Adrenal gland (tissue), 12 donors: ENCODE data around the gene DISP1. TPM values are rescaled to one million over a fixed set of nuclear protein-coding genes. Genes with fewer than 3 reads are reported as not detected.
A peak's percentile ranks its signal among the peaks of the same experiment; 100 is the strongest.

Source experiments
- DNase-seq, 7 donors: peaks; one replicate each; pipeline ENCODE4 v3.0.0-alpha.2; 2019 to 2020
- H3K27ac ChIP-seq, 5 donors: fragments of 200-600 bp; sonication (generic) in 4 of 5; 1 replicate in 3 of 5; 2 replicates in 2 of 5; pipeline versions ENCODE4 v1.5.1 to v1.8.0; 2016 to 2020; ENCODE audit warnings: mild to moderate bottlenecking in 1 of 5
- H3K27me3 ChIP-seq: fragments of 200-600 bp; 2 replicates; pipeline ENCODE4 v1.8.0; 2021
- H3K36me3 ChIP-seq, 2 donors: fragments of 200-600 bp; replicated peaks in 1 of 2; 1 replicate in 1 of 2; 2 replicates in 1 of 2; pipeline versions ENCODE4 v1.5.1 to v1.8.0; 2018 to 2022
- H3K4me1 ChIP-seq, 2 donors: fragments of 200-600 bp; replicated peaks in 1 of 2; 1 replicate in 1 of 2; 2 replicates in 1 of 2; pipeline versions ENCODE4 v1.5.1 to v1.8.0; 2018 to 2021
- H3K4me3 ChIP-seq, 4 donors: fragments of 200-600 bp; sonication (generic) in 3 of 4; one replicate each; pipeline ENCODE4 v1.5.1; 2016 to 2018
- H3K9me3 ChIP-seq, 3 donors: fragments of 200-600 bp; sonication (generic) in 1 of 3; replicated peaks in 1 of 3; 1 replicate in 2 of 3; 2 replicates in 1 of 3; pipeline versions ENCODE4 v1.5.1 to v1.8.0; 2016 to 2021
- CTCF ChIP-seq, 6 experiments: fragments of 450-650 bp in 4 of 6; fragments of 200-600 bp in 2 of 6; sonication (generic) in 1 of 6; IDR thresholded peaks; 1 replicate in 5 of 6; 2 replicates in 1 of 6; pipeline versions ENCODE4 v1.5.1 to v1.8.0; 2016 to 2021; ENCODE audit warnings: antibody characterized with exemption in 6 of 6, mild to moderate bottlenecking in 2 of 6, moderate library complexity in 1 of 6
- POLR2A ChIP-seq, 2 donors: fragments of 450-650 bp; IDR thresholded peaks; one replicate each; pipeline ENCODE4 v1.6.1; 2017; ENCODE audit warnings: antibody characterized with exemption in 2 of 2, mild to moderate bottlenecking in 2 of 2, moderate library complexity in 1 of 2
- WGBS, 4 donors: extraction: QIAGEN DNeasy Blood & Tissue Kit in 2 of 4; methylation state at CpG; one replicate each; pipeline versions ENCODE4 v1.1.5 to v1.1.7; 2013 to 2017; 5-methylcytosine and 5-hydroxymethylcytosine counted together
- intact Hi-C, 2 donors: fragments of 100-400 bp; cut with DNase I; formaldehyde crosslinking; loops; one replicate each; pipeline versions ENCODE4 v1.14.1 to v1.15.0; 2022 to 2023
- polyA plus RNA-seq, 3 donors: library from polyadenylated mRNA; stranded (reverse); fragments of 200-250 nt in 2 of 3; fragments of 350-450 nt in 1 of 3; fragmentation: Illumina TruSeq in 1 of 3; extraction: RNeasy Lipid Tissue Mini Kit (QIAGEN cat#74804) in 1 of 3; gene quantifications; one replicate each; pipeline ENCODE4 v1.2.3, GENCODE V29; 2013 to 2014
- total RNA-seq, 9 donors: library from RNA; depleted of rRNA in 4 of 9; stranded (reverse); fragments of >200 nt in 4 of 9; fragments of 120-200 nt in 1 of 9; fragmentation: NEBNext Ultra II Directional in 1 of 9; extraction: Animal tissue kit (Norgen Biotek cat#: 25700) in 1 of 9; gene quantifications; one replicate each; pipeline versions ENCODE4 v1.1.0 to v1.2.4, GENCODE V29; 2013 to 2023
- donor health status: healthy with polysubstance abuse.
- donor health status: Bipolar disorder and iron deficiency.
- donor health status: DM: yes; HTN: yes; CAD: no.
- donor health status: DM: no; HTN: no; CAD: no.
- donor health status: DM: no; HTN: no; CAD: no.
- donor health status: DM: yes; HTN: yes; CAD: no.

DISP1 gene
- total and polyA plus RNA-seq, 12 donors, result 6.8 to 25.4 (median 16.0) TPM

- Histone ChIP-seq H3K36me3 (no peaks in the 10 kb centered on the region), H3K27ac (no peak overlapping the region), H3K4me3 (no peak overlapping the region), H3K9me3 (no peaks in the 10 kb centered on the region), H3K4me1 (peaks cover 8 to 20% of the 10 kb centered on the region in 2 donors), H3K27me3 (no peaks in the 10 kb centered on the region)
- intact Hi-C loops, result no loop called here
- DNase-seq, result no peak
- 79 to 85% (median 81%) methylated on average over 4 of the region's 4 CpGs for WGBS, 4 donors
- TF ChIP-seq POLR2A (IDR thresholded peaks at IDR 0.05), result no peak
These were observed 3.2 kb upstream of the DISP1 start for GRCh38 chr1:222811671-222812070.

- peak overlapping the region in 1 of 4 donors; percentile 96 for H3K4me3 ChIP-seq
- no peak for DNase-seq
- peak overlapping the region; percentile 89 to 98 (median 94) for H3K27ac ChIP-seq
- TF ChIP-seq CTCF (IDR thresholded peaks at IDR 0.05), result no peak
- no peak for TF ChIP-seq POLR2A (IDR thresholded peaks at IDR 0.05)
- no peaks in the 10 kb centered on the region for H3K36me3 ChIP-seq
- intact Hi-C loops, result no loop called here
- no peaks in the 10 kb centered on the region for H3K27me3 ChIP-seq
- WGBS, 4 donors, result 44 to 57% (median 56%) methylated on average over 14 of the region's 14 CpGs
- no peaks in the 10 kb centered on the region for H3K9me3 ChIP-seq
- H3K4me1 ChIP-seq, result peaks cover 8 to 20% of the 10 kb centered on the region in 2 donors
These were observed 838 bp upstream of the DISP1 start for GRCh38 chr1:222813866-222814535.

DNA sequence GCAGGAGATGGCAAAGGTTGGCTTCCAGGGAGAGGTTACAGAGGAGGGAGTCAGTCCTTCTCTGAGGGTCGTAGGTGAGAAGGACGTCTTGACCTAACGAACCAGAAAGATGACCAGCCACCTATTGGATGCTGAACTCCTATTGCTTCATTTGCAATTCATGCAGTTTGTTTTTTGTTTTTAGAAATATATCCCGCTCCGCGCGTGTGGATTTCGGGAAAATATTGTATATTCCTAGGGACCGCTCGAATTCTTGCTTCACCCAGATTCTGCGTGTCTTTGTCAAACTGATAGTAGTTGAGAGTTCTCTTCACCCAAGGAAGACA is 564 bp downstream of the DISP1 start:
- no peaks in the 10 kb centered on the region for H3K9me3 ChIP-seq
- 3 to 8% (median 4%) methylated on average over 11 of the region's 11 CpGs for WGBS, 4 donors
- peak overlapping the region; percentile 67 to 96 (median 78) for H3K4me3 ChIP-seq
- H3K4me1 ChIP-seq, result peaks cover 8 to 20% of the 10 kb centered on the region in 2 donors
- H3K27me3 ChIP-seq, result no peaks in the 10 kb centered on the region
- peak overlapping the region; percentile 89 to 98 (median 94) for H3K27ac ChIP-seq
- H3K36me3 ChIP-seq, result no peaks in the 10 kb centered on the region
- intact Hi-C loops, result no loop called here
- TF ChIP-seq POLR2A (IDR thresholded peaks at IDR 0.05) (no peak), CTCF (IDR thresholded peaks at IDR 0.05) (no peak)
- DNase-seq, result no peak

GRCh38 chr1:222817529-222817928 is 2.7 kb downstream of the DISP1 start:
- peaks cover 8 to 20% of the 10 kb centered on the region in 2 donors for H3K4me1 ChIP-seq
- intact Hi-C loops, result no loop called here
- H3K9me3 ChIP-seq, result no peaks in the 10 kb centered on the region
- no peaks in the 10 kb centered on the region for H3K36me3 ChIP-seq
- H3K27ac ChIP-seq, result peak overlapping the region in 3 of 5 donors; percentile 15 to 32 (median 15)
- WGBS, 4 donors, result 58 to 87% (median 72%) methylated on average over 1 of the region's 1 CpG
- peak in 4 of 7 donors; percentile 30 to 57 (median 38) for DNase-seq
- no peak for TF ChIP-seq CTCF (IDR thresholded peaks at IDR 0.05)
- no peak for TF ChIP-seq POLR2A (IDR thresholded peaks at IDR 0.05)
- H3K4me3 ChIP-seq, result no peak overlapping the region
- no peaks in the 10 kb centered on the region for H3K27me3 ChIP-seq

DNA sequence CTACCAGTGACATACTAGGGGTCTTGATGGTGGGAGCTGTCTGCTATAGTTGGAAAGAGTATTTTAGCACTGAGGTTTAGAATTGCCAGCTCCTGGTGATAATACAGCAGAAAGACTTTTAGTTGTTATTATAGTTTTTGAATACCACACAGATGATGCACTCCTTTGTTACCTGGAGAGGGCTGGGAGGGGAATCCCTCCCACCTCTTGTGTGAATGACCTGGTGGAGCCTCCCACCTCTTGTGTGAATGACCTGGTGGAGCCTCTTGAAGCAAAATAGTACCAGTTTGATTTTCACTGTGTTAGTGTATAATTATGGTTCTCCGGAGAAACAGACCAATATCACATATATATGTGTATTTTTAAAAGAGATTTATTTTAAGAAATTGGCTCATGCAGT is 3.3 kb downstream of the DISP1 start:
- TF ChIP-seq CTCF (IDR thresholded peaks at IDR 0.05) (no peak), POLR2A (IDR thresholded peaks at IDR 0.05) (no peak)
- intact Hi-C loops, result no loop called here
- Histone ChIP-seq H3K36me3 (no peaks in the 10 kb centered on the region), H3K4me1 (peaks cover 8 to 20% of the 10 kb centered on the region in 2 donors), H3K4me3 (no peak overlapping the region), H3K27me3 (no peaks in the 10 kb centered on the region), H3K27ac (peak overlapping the region in 2 of 5 donors; percentile 15 to 32), H3K9me3 (no peaks in the 10 kb centered on the region)
- 80 to 100% (median 96%) methylated on average over 1 of the region's 1 CpG for WGBS, 4 donors
- no peak for DNase-seq
